H1 (cell line): Measurements from ENCODE around the gene GALNT4. TPM values are rescaled to one million over a fixed set of nuclear protein-coding genes. Genes with fewer than 3 reads are reported as not detected.

Experiments used
- CTCF ChIA-PET: fragments of 300-600 bp; sonication (Branson Sonifier 250); formaldehyde crosslinking; loops from one replicate; lab custom pipeline; 2021; ENCODE audit not compliant: partially characterized antibody; lab: Charles Lee
- POLR2A ChIA-PET: fragments of 300-600 bp; sonication (Branson Sonifier 250); formaldehyde crosslinking; loops from one replicate; lab custom pipeline; 2021; ENCODE audit warnings: inconsistent platforms; ENCODE audit not compliant: partially characterized antibody; lab: Charles Lee
- DNase-seq, 2 experiments: peaks; one replicate each; pipeline versions ENCODE4 v3.0.0 to v3.0.0-alpha.2; 2010 to 2022; ENCODE audit warnings: low spot score in 2 of 2, low read depth in 1 of 2, mixed read lengths in 1 of 2
- FAIRE-seq: peaks from 2 replicates; lab custom pipeline; 2011; peaks lifted over from hg19 to GRCh38; lab: Jason Lieb, UNC
- H2AFZ ChIP-seq: 2 replicates; pipeline ENCODE4 v1.8.1; 2012; ENCODE audit warnings: low read length, inconsistent platforms
- H2AK5ac ChIP-seq: 2 replicates; pipeline ENCODE4 v1.6.1; 2013; ENCODE audit warnings: low read depth, low read length
- H2BK120ac ChIP-seq: replicated peaks from 2 replicates; pipeline ENCODE3; 2013; ENCODE audit warnings: low read depth, low read length, inconsistent platforms
- H2BK12ac ChIP-seq: 2 replicates; pipeline ENCODE4 v1.6.1; 2013; ENCODE audit warnings: low read depth, low read length
- H2BK15ac ChIP-seq: 2 replicates; pipeline ENCODE4 v1.6.1; 2013; ENCODE audit warnings: low read length
- H2BK20ac ChIP-seq: 2 replicates; pipeline ENCODE4 v1.6.1; 2013; ENCODE audit warnings: low read length
- H2BK5ac ChIP-seq: 2 replicates; pipeline ENCODE4 v1.6.1; 2013; ENCODE audit warnings: low read depth, low read length
- H3K14ac ChIP-seq: 2 replicates; pipeline ENCODE4 v1.6.1; 2013; ENCODE audit warnings: inconsistent platforms; ENCODE audit not compliant: insufficient read length
- H3K18ac ChIP-seq: 2 replicates; pipeline ENCODE4 v1.6.1; 2013; ENCODE audit warnings: low read length; ENCODE audit errors: extremely low read depth
- H3K23ac ChIP-seq: 2 replicates; pipeline ENCODE4 v1.6.1; 2013; ENCODE audit warnings: inconsistent platforms; ENCODE audit not compliant: insufficient read length
- H3K23me2 ChIP-seq: 2 replicates; pipeline ENCODE4 v1.6.1; 2013; ENCODE audit warnings: low read depth, low read length
- H3K27ac ChIP-seq: 2 replicates; pipeline ENCODE4 v1.6.1; 2011; ENCODE audit warnings: low read depth, low read length, inconsistent platforms
- H3K27me3 ChIP-seq, 4 experiments: replicated peaks in 1 of 4; 1 replicate in 1 of 4; 2 replicates in 3 of 4; pipeline versions ENCODE4 v1.6.1 to v1.8.1; 2011 to 2013; ENCODE audit warnings: low read length in 3 of 4, mild to moderate bottlenecking in 3 of 4, inconsistent platforms in 2 of 4, mixed read lengths in 2 of 4, moderate library complexity in 1 of 4; ENCODE audit not compliant: control insufficient read depth in 3 of 4, insufficient read depth in 3 of 4; ENCODE audit errors: extremely low read depth in 1 of 4
- H3K36me3 ChIP-seq, 4 experiments: 2 replicates each; pipeline versions ENCODE4 v1.6.1 to v1.8.1; 2011 to 2013; ENCODE audit warnings: mild to moderate bottlenecking in 4 of 4, low read length in 3 of 4, moderate library complexity in 2 of 4, control low read depth in 1 of 4, inconsistent platforms in 1 of 4; ENCODE audit not compliant: insufficient read depth in 4 of 4, control insufficient read depth in 2 of 4
- H3K4ac ChIP-seq: replicated peaks from 2 replicates; pipeline ENCODE3; 2013; ENCODE audit warnings: low read length, low read depth, mixed read lengths, inconsistent platforms; ENCODE audit not compliant: insufficient read length
- H3K4me1 ChIP-seq, 4 experiments: replicated peaks in 1 of 4; 1 replicate in 1 of 4; 2 replicates in 3 of 4; pipeline versions ENCODE4 v1.6.1 to v1.8.1; 2011 to 2013; ENCODE audit warnings: low read length in 3 of 4, inconsistent platforms in 2 of 4, mixed read lengths in 1 of 4; ENCODE audit not compliant: insufficient read depth in 4 of 4, control insufficient read depth in 3 of 4
- H3K4me2 ChIP-seq, 2 experiments: 2 replicates each; pipeline versions ENCODE4 v1.6.1 to v1.8.1; 2011 to 2013; ENCODE audit warnings: low read depth in 2 of 2, low read length in 2 of 2, control low read depth in 1 of 2, inconsistent platforms in 1 of 2, mild to moderate bottlenecking in 1 of 2; ENCODE audit not compliant: insufficient read depth in 1 of 2
- H3K4me3 ChIP-seq, 4 experiments: fragments of 200-600, 300-600 bp in 1 of 4; sonication (generic), shearing (Covaris generic), sonication (Bioruptor Twin) in 1 of 4; 2 replicates each; pipeline versions ENCODE4 v1.5.1 to v1.8.1; 2011 to 2016; ENCODE audit warnings: low read length in 4 of 4, low read depth in 3 of 4, control low read depth in 2 of 4, inconsistent platforms in 2 of 4, mild to moderate bottlenecking in 2 of 4, mixed read lengths in 1 of 4, moderate library complexity in 1 of 4; ENCODE audit not compliant: insufficient read depth in 2 of 4; ENCODE audit errors: extremely low read depth in 1 of 4
- H3K56ac ChIP-seq: replicated peaks from 2 replicates; pipeline ENCODE3; 2013; ENCODE audit warnings: low read depth, mild to moderate bottlenecking, mixed read lengths, low read length, inconsistent platforms; ENCODE audit not compliant: insufficient read length
- H3K79me1 ChIP-seq: 2 replicates; pipeline ENCODE4 v1.6.1; 2013; ENCODE audit warnings: low read depth, low read length, control low read depth
- H3K79me2 ChIP-seq, 2 experiments: 2 replicates each; pipeline versions ENCODE4 v1.6.1 to v1.8.1; 2012 to 2013; ENCODE audit warnings: low read length in 2 of 2, mild to moderate bottlenecking in 2 of 2, inconsistent platforms in 1 of 2; ENCODE audit not compliant: insufficient read depth in 2 of 2, control insufficient read depth in 1 of 2
- H3K9ac ChIP-seq, 4 experiments: replicated peaks in 1 of 4; 1 replicate in 1 of 4; 2 replicates in 3 of 4; pipeline versions ENCODE4 v1.6.1 to v1.8.1; 2011 to 2013; ENCODE audit warnings: low read depth in 3 of 4, low read length in 3 of 4, control low read depth in 2 of 4, mild to moderate bottlenecking in 2 of 4, moderate library complexity in 2 of 4, inconsistent platforms in 1 of 4; ENCODE audit errors: extremely low read depth in 1 of 4
- H3K9me3 ChIP-seq, 2 experiments: 2 replicates each; pipeline versions ENCODE4 v1.6.1 to v1.8.1; 2012 to 2013; ENCODE audit warnings: mild to moderate bottlenecking in 2 of 2, moderate library complexity in 2 of 2, control low read depth in 1 of 2, inconsistent platforms in 1 of 2, low read depth in 1 of 2, low read length in 1 of 2, mixed read lengths in 1 of 2; ENCODE audit not compliant: insufficient read depth in 2 of 2
- H4K20me1 ChIP-seq, 2 experiments: replicated peaks in 1 of 2; 2 replicates each; pipeline versions ENCODE3 to v1.8.1; 2011 to 2013; ENCODE audit warnings: inconsistent platforms in 2 of 2, low read length in 2 of 2, mild to moderate bottlenecking in 1 of 2; ENCODE audit not compliant: insufficient read depth in 2 of 2, control insufficient read depth in 1 of 2
- H4K5ac ChIP-seq: 2 replicates; pipeline ENCODE4 v1.6.1; 2013; ENCODE audit warnings: low read length, low read depth, mixed read lengths, inconsistent platforms; ENCODE audit not compliant: insufficient read length
- H4K8ac ChIP-seq: 2 replicates; pipeline ENCODE4 v1.8.0; 2013; ENCODE audit warnings: mild to moderate bottlenecking, moderate library complexity, low read length, inconsistent platforms; ENCODE audit not compliant: insufficient read depth; ENCODE audit errors: extremely low read depth
- H4K91ac ChIP-seq: replicated peaks from 2 replicates; pipeline ENCODE3; 2013; ENCODE audit warnings: low read length, mixed read lengths, inconsistent platforms; ENCODE audit not compliant: insufficient read length
- BCL11A ChIP-seq, 2 experiments: IDR thresholded peaks; one replicate each; pipeline ENCODE4 v1.6.1; 2011; ENCODE audit warnings: low read depth in 2 of 2, low read length in 2 of 2, mild to moderate bottlenecking in 2 of 2
- CTBP2 ChIP-seq: IDR thresholded peaks from 2 replicates; pipeline ENCODE4 v1.7.0; 2011; ENCODE audit warnings: borderline replicate concordance, mild to moderate bottlenecking, moderate library complexity, mixed read lengths, low read length; ENCODE audit not compliant: insufficient read depth, insufficient read length
- EGR1 ChIP-seq: IDR thresholded peaks from 2 replicates; pipeline ENCODE4 v1.6.1; 2011; ENCODE audit warnings: low read depth, low read length, borderline replicate concordance
- JUN ChIP-seq: IDR thresholded peaks from 2 replicates; pipeline ENCODE4 v1.6.1; 2011; ENCODE audit warnings: low read depth, mild to moderate bottlenecking, improper control_type of control experiment, low read length
- KDM1A ChIP-seq: fragments of 200-600, 300-600 bp; sonication (generic); IDR thresholded peaks from 2 replicates; pipeline ENCODE4 v1.7.1; 2016; ENCODE audit warnings: mild to moderate bottlenecking, low read length, borderline replicate concordance
- POLR2A ChIP-seq, 2 experiments: IDR thresholded peaks; 1 replicate in 1 of 2; 2 replicates in 1 of 2; pipeline ENCODE4 v1.6.1; 2011; ENCODE audit warnings: low read depth in 2 of 2, low read length in 2 of 2, mild to moderate bottlenecking in 2 of 2; ENCODE audit errors: control extremely low read depth in 1 of 2
- RBBP5 ChIP-seq: IDR thresholded peaks from 2 replicates; pipeline ENCODE4 v1.7.1; 2012; ENCODE audit warnings: low read depth, mild to moderate bottlenecking, inconsistent platforms, low read length, moderate library complexity, borderline replicate concordance
- RNF2 ChIP-seq: fragments of 200-900, 300-1000 bp; sonication (generic); IDR thresholded peaks from 2 replicates; pipeline ENCODE4 v1.7.1; 2016; ENCODE audit warnings: borderline replicate concordance, low read depth, mild to moderate bottlenecking, antibody characterized with exemption, low read length; ENCODE audit not compliant: poor library complexity, severe bottlenecking; ENCODE audit errors: missing control alignments
- SP1 ChIP-seq: IDR thresholded peaks from 2 replicates; pipeline ENCODE4 v1.6.1; 2011; ENCODE audit warnings: low read depth, low read length
- TCF12 ChIP-seq: IDR thresholded peaks from 2 replicates; pipeline ENCODE4 v1.6.1; 2011; ENCODE audit warnings: low read depth, mild to moderate bottlenecking, low read length
- WGBS, 2 experiments: shearing (Covaris generic) in 1 of 2; methylation state at CpG; one replicate each; pipeline versions ENCODE4 v1.1.6 to v1.1.7; 2013 to 2015; ENCODE audit warnings: low lambda C conversion rate in 2 of 2, mixed read lengths in 2 of 2, inconsistent platforms in 1 of 2, low coverage in 1 of 2, missing lambda C conversion rate in 1 of 2; ENCODE audit not compliant: insufficient replicate concordance in 2 of 2, insufficient coverage in 1 of 2, insufficient read length in 1 of 2; ENCODE audit errors: extremely low coverage in 1 of 2, missing lambda C conversion rate in 1 of 2; 5-methylcytosine and 5-hydroxymethylcytosine counted together
- polyA plus RNA-seq, 7 experiments: library from polyadenylated mRNA; depleted of rRNA in 3 of 7; stranded (reverse) in 5 of 7; unstranded in 2 of 7; fragments of >200 nt in 5 of 7; fragments of 200-250 nt in 2 of 7; gene quantifications; 1 replicate in 5 of 7; 2 replicates in 1 of 7; 4 replicates in 1 of 7; pipeline versions ENCODE4 v1.2.1 to v1.2.3, GENCODE V29; 2011 to 2013; ENCODE audit warnings: missing spikeins in 2 of 7, mixed read lengths in 2 of 7
- total RNA-seq: library from RNA; stranded (reverse); fragmentation: NEBNext Ultra II Directional; extraction: Animal tissue kit (Norgen Biotek cat#: 25700); gene quantifications from 2 replicates; pipeline ENCODE4 v1.2.1, GENCODE V29; 2021

GALNT4 gene
- total and polyA plus RNA-seq, 2 of the 8 experiments (the other 6 are each of a cell fraction or from before 2014, with no cell fraction given): 0.45 to 3.3 TPM

GRCh38 chr12:89539426-89540223, 15.0 kb upstream of the GALNT4 start:
- ChIA-PET CTCF (interaction anchor here (0.7 to 1.8 kb wide), 11 partner anchors 10 to 1402 kb away, joined by 3 to 7 read pairs (median 4); partner anchors contain the start of gene GALNT4), POLR2A (no interaction called here)
- no peak overlapping the region for H3K27ac ChIP-seq
- H3K9me3 ChIP-seq: no peaks in the 10 kb centered on the region
- no peaks in the 10 kb centered on the region for H3K36me3 ChIP-seq
- H3K4me1 ChIP-seq: no peaks in the 10 kb centered on the region; a peak in 1 of 7 replicates
- H2BK5ac ChIP-seq: no peak overlapping the region
- no peak overlapping the region for H2BK15ac ChIP-seq
- H2BK120ac ChIP-seq: no peak overlapping the region
- H3K18ac ChIP-seq: no peak overlapping the region
- FAIRE-seq: no peak
- no peak overlapping the region for H4K5ac ChIP-seq
- H3K23ac ChIP-seq: no peak overlapping the region
- H3K9ac ChIP-seq: no peak overlapping the region
- no peak overlapping the region for H3K4ac ChIP-seq
- no peak overlapping the region for H3K4me2 ChIP-seq
- DNase-seq: no peak
- no peak overlapping the region for H4K8ac ChIP-seq
- no peak overlapping the region for H3K4me3 ChIP-seq
- no peak overlapping the region for H4K91ac ChIP-seq
- no peak overlapping the region for H3K56ac ChIP-seq
- no peak overlapping the region for H2AFZ ChIP-seq
- H2BK12ac ChIP-seq: no peak overlapping the region
- no peaks in the 10 kb centered on the region for H3K79me2 ChIP-seq
- 57% methylated on average over 5 of the region's 5 CpGs; no CpG with 5 or more reads in 1 of the 2 experiments for WGBS, 2 experiments
- no peak overlapping the region for H2AK5ac ChIP-seq
- H3K79me1 ChIP-seq: no peaks in the 10 kb centered on the region
- H3K14ac ChIP-seq: no peak overlapping the region
- H3K27me3 ChIP-seq: no peaks in the 10 kb centered on the region
- H2BK20ac ChIP-seq: no peak overlapping the region
- no peaks in the 10 kb centered on the region for H3K23me2 ChIP-seq
- H4K20me1 ChIP-seq: no peaks in the 10 kb centered on the region
- TF ChIP-seq SP1: no peak
- TF ChIP-seq POLR2A (IDR thresholded peaks at IDR 0.05; ENCODE audit: control extremely low read depth in 1 of 2, low read depth in 2 of 2, low read length in 2 of 2): no peak
- no peak for TF ChIP-seq EGR1
- no peak for TF ChIP-seq JUN
- no peak for TF ChIP-seq RNF2
- TF ChIP-seq BCL11A (IDR thresholded peaks at IDR 0.05; ENCODE audit: low read depth in 2 of 2, low read length in 2 of 2): no peak
- no peak for TF ChIP-seq RBBP5
- TF ChIP-seq CTBP2: no peak
- no peak for TF ChIP-seq TCF12
- TF ChIP-seq KDM1A: no peak
